Panc1 (cell line): ENCODE results near the gene LINGO1. TPM values are rescaled to one million over a fixed set of nuclear protein-coding genes. Genes with fewer than 3 reads are reported as not detected.
A peak's percentile ranks its signal among the peaks of the same experiment; 100 is the strongest.

Experiments
- ATAC-seq: fragments of 200-7000 bp; cut with Tn5 transposase; 2 replicates; pipeline ENCODE4 v1.9.1; 2020; ENCODE audit warnings: mild to moderate bottlenecking, moderate library complexity
- BruUV-seq: library from RNA; stranded (reverse); fragments of 400-500 nt; replicated peaks from 2 replicates; lab custom pipeline; 2021; lab: Mats Ljungman, UMichigan
- CTCF ChIA-PET: fragments of 300-600 bp; sonication (Branson Sonifier 250); formaldehyde crosslinking; loops from one replicate; lab custom pipeline; 2022; ENCODE audit warnings: antibody characterized with exemption; lab: Charles Lee
- POLR2A ChIA-PET: fragments of 300-600 bp; sonication (Branson Sonifier 250); formaldehyde crosslinking; loops from one replicate; lab custom pipeline; 2022; ENCODE audit warnings: antibody characterized with exemption; lab: Charles Lee
- DNase-seq: peaks from one replicate; pipeline ENCODE4 v3.0.0-alpha.2; 2010; ENCODE audit warnings: low read depth, low spot score
- H3K27ac ChIP-seq: 2 replicates; pipeline ENCODE4 v1.5.1; 2011; ENCODE audit warnings: mild to moderate bottlenecking, low read length, inconsistent platforms
- H3K27me3 ChIP-seq: fragments of 200-500 bp; sonication (Bioruptor generic); 2 replicates; pipeline ENCODE4 v1.6.0; 2014; ENCODE audit warnings: low read length, inconsistent platforms; ENCODE audit not compliant: control insufficient read depth, insufficient read depth
- H3K36me3 ChIP-seq: fragments of 200-500 bp; sonication (Bioruptor generic); 2 replicates; pipeline ENCODE4 v1.5.1; 2014; ENCODE audit warnings: inconsistent platforms, mild to moderate bottlenecking, low read length, moderate library complexity; ENCODE audit not compliant: control insufficient read depth, insufficient read depth
- H3K4me1 ChIP-seq: 2 replicates; pipeline ENCODE4 v1.5.1; 2011; ENCODE audit warnings: inconsistent platforms, mild to moderate bottlenecking, low read length, moderate library complexity; ENCODE audit not compliant: control insufficient read depth, insufficient read depth
- H3K4me3 ChIP-seq, 2 experiments: 2 replicates each; pipeline ENCODE4 v1.5.1; 2011 to 2012; ENCODE audit warnings: low read depth in 2 of 2, low read length in 2 of 2, mild to moderate bottlenecking in 2 of 2, inconsistent platforms in 1 of 2, moderate library complexity in 1 of 2
- H3K9me3 ChIP-seq: fragments of 200-500 bp; sonication (Bioruptor generic); 2 replicates; pipeline ENCODE4 v1.5.1; 2014; ENCODE audit warnings: low read depth, mild to moderate bottlenecking, inconsistent platforms, low read length, moderate library complexity; ENCODE audit not compliant: control insufficient read depth, insufficient read depth
- CTCF ChIP-seq: fragments of 450-650 bp; IDR thresholded peaks from 2 replicates; pipeline ENCODE4 v1.5.1; 2017; ENCODE audit warnings: mild to moderate bottlenecking
- POLR2AphosphoS5 ChIP-seq: IDR thresholded peaks from 2 replicates; pipeline ENCODE4 v1.6.1; 2012; ENCODE audit warnings: mild to moderate bottlenecking, low read depth, low read length, moderate library complexity
- REST ChIP-seq, 2 experiments: IDR thresholded peaks; 2 replicates each; pipeline ENCODE4 v1.6.1; 2011 to 2012; ENCODE audit warnings: low read depth in 2 of 2, control low read depth in 1 of 2, low read length in 1 of 2, mild to moderate bottlenecking in 1 of 2, moderate library complexity in 1 of 2; ENCODE audit not compliant: insufficient read depth in 1 of 2
- SIN3A ChIP-seq: IDR thresholded peaks from 2 replicates; pipeline ENCODE4 v1.6.1; 2012; ENCODE audit warnings: low read depth, mild to moderate bottlenecking, low read length, moderate library complexity, borderline replicate concordance; ENCODE audit not compliant: insufficient read depth
- TCF7L2 ChIP-seq: IDR thresholded peaks from 2 replicates; pipeline ENCODE4 v1.6.1; 2011; ENCODE audit warnings: mild to moderate bottlenecking, low read depth, low read length, inconsistent platforms
- in situ Hi-C: cut with HindIII; loops from 2 replicates; pipeline ENCODE4 v1.10.0; 2016; ENCODE audit warnings: low sequenced_read_pairs, low pct_unique_long_range_greater_than_20kb
- intact Hi-C: fragments of 100-400 bp; cut with micrococcal nuclease; formaldehyde crosslinking; loops from one replicate; pipeline ENCODE4 v1.10.0; 2022; ENCODE audit not compliant: unreplicated experiment
- total RNA-seq: library from RNA; stranded (reverse); gene quantifications from one replicate; pipeline ENCODE4 v1.2.1, GENCODE V29; 2021; ENCODE audit not compliant: unreplicated experiment

Gene LINGO1
- total RNA-seq, 1 experiment from 2014 or later: 18.2 TPM

GRCh38 chr15:77620960-77621647 is 11.6 kb downstream of the LINGO1 start:
- H3K4me1 ChIP-seq: peaks cover 28% of the 10 kb centered on the region
- H3K4me3 ChIP-seq: no peak overlapping the region
- H3K9me3 ChIP-seq: no peaks in the 10 kb centered on the region
- CTCF ChIA-PET: no interaction called here
- no peaks in the 10 kb centered on the region for H3K27me3 ChIP-seq
- no TSS peak for BruUV-seq
- peak; percentile 10; the same call in 1 of the 2 replicates for ATAC-seq
- intact Hi-C loops (no loop called here), in situ Hi-C loops (no loop called here)
- TF ChIP-seq REST (IDR thresholded peaks at IDR 0.05; ENCODE audit: insufficient read depth in 1 of 2, low read depth in 2 of 2, low read length in 1 of 2): no peak
- no peak for TF ChIP-seq TCF7L2
- POLR2A ChIA-PET: no interaction called here
- no peak for DNase-seq
- H3K27ac ChIP-seq: peak overlapping the region; percentile 54; the same call in 1 of the 2 replicates
- H3K36me3 ChIP-seq: no peaks in the 10 kb centered on the region

- BruUV-seq: no TSS peak
- CTCF ChIA-PET: interaction anchor here (1.0 kb wide), 1 partner anchor 13 kb away, joined by 4 read pairs; the partner anchor contains the start of gene LINGO1
- in situ Hi-C loops: no loop called here
- no peak for TF ChIP-seq CTCF
- no peak for TF ChIP-seq SIN3A
- TF ChIP-seq POLR2AphosphoS5: no peak
- TF ChIP-seq REST (IDR thresholded peaks at IDR 0.05; ENCODE audit: insufficient read depth in 1 of 2, low read depth in 2 of 2, low read length in 1 of 2): no peak
- no peak for TF ChIP-seq TCF7L2
- Histone ChIP-seq H3K27ac (no peak overlapping the region), H3K36me3 (no peaks in the 10 kb centered on the region), H3K4me1 (peaks cover 31% of the 10 kb centered on the region), H3K4me3 (no peak overlapping the region), H3K9me3 (no peaks in the 10 kb centered on the region), H3K27me3 (no peaks in the 10 kb centered on the region)
- POLR2A ChIA-PET: no interaction called here
- ATAC-seq (no peak), DNase-seq (no peak)
- intact Hi-C loops: no loop called here
Measured at GRCh38 chr15:77620297-77620696, 12.4 kb downstream of the LINGO1 start.
